Body of pancreas (tissue), 4 donors: Measurements from ENCODE around the gene ATG7.

Source experiments
- POLR2A ChIP-seq, 3 donors: fragments of 450-650 bp; IDR thresholded peaks; one replicate each; pipeline ENCODE4 v1.6.1; 2016; ENCODE audit warnings: antibody characterized with exemption in 3 of 3, mild to moderate bottlenecking in 2 of 3
- TF ChIP-seq, protein P1 (sequence below), 7 experiments: fragments of 450-650 bp in 4 of 7; fragments of 200-600 bp in 3 of 7; sonication (generic) in 3 of 7; IDR thresholded peaks; one replicate each; pipeline ENCODE4 v1.5.1; 2016 to 2019; ENCODE audit warnings: antibody characterized with exemption in 7 of 7

DNA sequence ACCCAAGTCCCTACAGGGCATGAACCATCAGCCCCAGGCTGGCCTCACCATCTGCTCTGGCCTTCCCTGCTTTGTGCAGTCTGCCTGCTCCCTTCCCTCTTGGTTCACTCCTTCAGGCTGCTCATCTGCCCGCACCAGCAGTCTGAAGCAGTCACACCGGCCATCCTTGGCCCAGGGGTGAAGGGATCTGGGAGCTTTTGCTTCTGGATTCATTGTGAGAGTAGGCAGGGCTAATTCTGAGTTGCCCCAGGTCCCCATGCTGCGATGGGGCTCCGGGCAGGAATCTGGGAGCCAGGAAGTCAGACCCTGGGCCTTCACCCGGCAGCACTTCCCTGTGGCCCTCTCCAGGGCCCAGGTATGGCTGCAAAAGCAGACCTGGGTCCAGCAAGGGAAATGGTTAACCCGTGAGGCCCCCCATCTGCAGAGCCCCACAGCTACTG is 271.8 kb downstream of the ATG7 start:
- no peak for TF ChIP-seq POLR2A (IDR thresholded peaks at IDR 0.05)
- TF ChIP-seq, protein P1, sequence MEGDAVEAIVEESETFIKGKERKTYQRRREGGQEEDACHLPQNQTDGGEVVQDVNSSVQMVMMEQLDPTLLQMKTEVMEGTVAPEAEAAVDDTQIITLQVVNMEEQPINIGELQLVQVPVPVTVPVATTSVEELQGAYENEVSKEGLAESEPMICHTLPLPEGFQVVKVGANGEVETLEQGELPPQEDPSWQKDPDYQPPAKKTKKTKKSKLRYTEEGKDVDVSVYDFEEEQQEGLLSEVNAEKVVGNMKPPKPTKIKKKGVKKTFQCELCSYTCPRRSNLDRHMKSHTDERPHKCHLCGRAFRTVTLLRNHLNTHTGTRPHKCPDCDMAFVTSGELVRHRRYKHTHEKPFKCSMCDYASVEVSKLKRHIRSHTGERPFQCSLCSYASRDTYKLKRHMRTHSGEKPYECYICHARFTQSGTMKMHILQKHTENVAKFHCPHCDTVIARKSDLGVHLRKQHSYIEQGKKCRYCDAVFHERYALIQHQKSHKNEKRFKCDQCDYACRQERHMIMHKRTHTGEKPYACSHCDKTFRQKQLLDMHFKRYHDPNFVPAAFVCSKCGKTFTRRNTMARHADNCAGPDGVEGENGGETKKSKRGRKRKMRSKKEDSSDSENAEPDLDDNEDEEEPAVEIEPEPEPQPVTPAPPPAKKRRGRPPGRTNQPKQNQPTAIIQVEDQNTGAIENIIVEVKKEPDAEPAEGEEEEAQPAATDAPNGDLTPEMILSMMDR (IDR thresholded peaks at IDR 0.05) = no peak
